ENCODE results near the gene NPB. TPM values are rescaled to one million over a fixed set of nuclear protein-coding genes. Genes with fewer than 3 reads are reported as not detected.
"Not testable (repeated sequence)": the region's sequence is repeated elsewhere in the genome, so short reads cannot be mapped to it uniquely, and the experiment has no call there.

The NPB gene
- polyA plus RNA-seq, 1 donor from 2014 or later: not detected

GRCh38 chr17:81910840-81911276 is 8.8 kb downstream of the NPB start:
- no peaks in the 10 kb centered on the region for H3K27me3 Mint-ChIP-seq
- H3K36me3 Mint-ChIP-seq: no peaks in the 10 kb centered on the region
- H3K4me3 Mint-ChIP-seq: peak overlapping the region; percentile 84 to 93 (median 89)
- H3K4me1 Mint-ChIP-seq: peaks cover 2 to 6% (median 5%) of the 10 kb centered on the region in 3 donors
- H3K27ac Mint-ChIP-seq: peak overlapping the region in 1 of 3 donors; percentile 78
- no peaks in the 10 kb centered on the region for H3K9me3 Mint-ChIP-seq

GRCh38 chr17:81911277-81911961 is 9.4 kb downstream of the NPB start, which contains the start of gene PCYT2:
TSS of gene PCYT2 (minus strand) at chr17:81911399. CDS start at chr17:81911355, 44 bp downstream.
- Mint-ChIP-seq H3K36me3 (no peaks in the 10 kb centered on the region), H3K4me1 (peaks cover 2 to 10% (median 5%) of the 10 kb centered on the region in 3 donors), H3K4me3 (peak within 1 kb of the TSS; percentile 84 to 93 (median 89)), H3K9me3 (no peaks in the 10 kb centered on the region), H3K27ac (peak within 1 kb of the TSS; percentile 59 to 81 (median 81)), H3K27me3 (no peaks in the 10 kb centered on the region)

GRCh38 chr17:81911969-81912368 is 9.9 kb downstream of the NPB start:
- Mint-ChIP-seq H3K36me3 (no peaks in the 10 kb centered on the region), H3K4me3 (peak overlapping the region; percentile 70 to 85 (median 70)), H3K27me3 (no peaks in the 10 kb centered on the region), H3K4me1 (peaks cover 5 to 12% (median 8%) of the 10 kb centered on the region in 3 donors), H3K9me3 (no peaks in the 10 kb centered on the region), H3K27ac (peak overlapping the region; percentile 59 to 81 (median 81))

GRCh38 chr17:81912441-81913309 is 10.6 kb downstream of the NPB start:
- H3K36me3 Mint-ChIP-seq: no peaks in the 10 kb centered on the region
- H3K27me3 Mint-ChIP-seq: no peaks in the 10 kb centered on the region
- peak overlapping the region in 1 of 3 donors; percentile 81 for H3K27ac Mint-ChIP-seq
- H3K4me1 Mint-ChIP-seq: peaks cover 9 to 16% (median 12%) of the 10 kb centered on the region in 3 donors
- peak overlapping the region in 3 of 4 donors; percentile 12 to 89 (median 70) for H3K4me3 Mint-ChIP-seq
- no peaks in the 10 kb centered on the region for H3K9me3 Mint-ChIP-seq

GRCh38 chr17:81913394-81914102 is 11.5 kb downstream of the NPB start:
- H3K4me1 Mint-ChIP-seq: peaks cover 13 to 19% (median 17%) of the 10 kb centered on the region in 3 donors
- peak overlapping the region in 1 of 4 donors; percentile 89 for H3K4me3 Mint-ChIP-seq
- H3K36me3 Mint-ChIP-seq: no peaks in the 10 kb centered on the region
- peak overlapping the region in 1 of 3 donors; percentile 81 for H3K27ac Mint-ChIP-seq
- H3K9me3 Mint-ChIP-seq: no peaks in the 10 kb centered on the region
- no peaks in the 10 kb centered on the region for H3K27me3 Mint-ChIP-seq

- no peaks in the 10 kb centered on the region for H3K27me3 Mint-ChIP-seq
- H3K4me1 Mint-ChIP-seq: peaks cover 13 to 22% (median 19%) of the 10 kb centered on the region in 3 donors
- H3K4me3 Mint-ChIP-seq: peak overlapping the region in 1 of 4 donors; percentile 92
- H3K9me3 Mint-ChIP-seq: no peaks in the 10 kb centered on the region
- H3K36me3 Mint-ChIP-seq: no peaks in the 10 kb centered on the region
- peak overlapping the region in 1 of 3 donors; percentile 28 for H3K27ac Mint-ChIP-seq
These were observed 12.2 kb downstream of the NPB start for GRCh38 chr17:81914103-81914850.

GRCh38 chr17:81915331-81915730 is 13.3 kb downstream of the NPB start:
- Mint-ChIP-seq H3K9me3 (no peaks in the 10 kb centered on the region), H3K27me3 (no peaks in the 10 kb centered on the region), H3K4me1 (peaks cover 13 to 22% (median 19%) of the 10 kb centered on the region in 3 donors), H3K4me3 (peak overlapping the region in 1 of 4 donors; percentile 92), H3K36me3 (no peaks in the 10 kb centered on the region), H3K27ac (peak overlapping the region in 1 of 3 donors; percentile 77)

- Mint-ChIP-seq H3K36me3 (no peaks in the 10 kb centered on the region), H3K27ac (peak overlapping the region in 1 of 3 donors; percentile 77), H3K9me3 (no peaks in the 10 kb centered on the region), H3K4me3 (peak overlapping the region; percentile 82 to 92 (median 90)), H3K27me3 (no peaks in the 10 kb centered on the region), H3K4me1 (peaks cover 13 to 22% (median 19%) of the 10 kb centered on the region in 3 donors)
These were observed 14.4 kb downstream of the NPB start for GRCh38 chr17:81916234-81917001.

- no peaks in the 10 kb centered on the region for H3K9me3 Mint-ChIP-seq
- H3K27ac Mint-ChIP-seq: peak within 1 kb of the TSS; percentile 43 to 84 (median 59)
- no peaks in the 10 kb centered on the region for H3K36me3 Mint-ChIP-seq
- peaks cover 13 to 22% (median 19%) of the 10 kb centered on the region in 3 donors for H3K4me1 Mint-ChIP-seq
- peak within 1 kb of the TSS; percentile 85 to 96 (median 91) for H3K4me3 Mint-ChIP-seq
- no peaks in the 10 kb centered on the region for H3K27me3 Mint-ChIP-seq
These were observed 15.7 kb downstream of the NPB start, which contains the start of gene SIRT7 for GRCh38 chr17:81917565-81918332. TSS of gene SIRT7 (minus strand) at chr17:81918176. CDS start at chr17:81918131, 45 bp downstream.

GRCh38 chr17:81918333-81918669 is 16.3 kb downstream of the NPB start:
- peak overlapping the region; percentile 43 to 84 (median 59) for H3K27ac Mint-ChIP-seq
- H3K36me3 Mint-ChIP-seq, H3K9me3 Mint-ChIP-seq, H3K27me3 Mint-ChIP-seq: not testable (repeated sequence)
- H3K4me1 Mint-ChIP-seq: peaks cover 13 to 18% (median 14%) of the 10 kb centered on the region in 3 donors
- H3K4me3 Mint-ChIP-seq: peak overlapping the region; percentile 85 to 96 (median 91)

- Mint-ChIP-seq H3K36me3 (no peaks in the 10 kb centered on the region), H3K27ac (peak overlapping the region in 1 of 3 donors; percentile 84), H3K4me3 (peak overlapping the region in 3 of 4 donors; percentile 34 to 92 (median 67)), H3K27me3 (no peaks in the 10 kb centered on the region), H3K4me1 (peaks cover 12 to 18% (median 14%) of the 10 kb centered on the region in 3 donors), H3K9me3 (no peaks in the 10 kb centered on the region)
These were observed 17.0 kb downstream of the NPB start for GRCh38 chr17:81918832-81919545.

Measured in IgD-negative memory B cell (primary cell).